ENCODE results near the gene MDGA2.

Gene MDGA2

GRCh38 chr14:46840944-46841720 lies 834.3 kb downstream of the MDGA2 start:
- FAIRE-seq, result no peak

DNA sequence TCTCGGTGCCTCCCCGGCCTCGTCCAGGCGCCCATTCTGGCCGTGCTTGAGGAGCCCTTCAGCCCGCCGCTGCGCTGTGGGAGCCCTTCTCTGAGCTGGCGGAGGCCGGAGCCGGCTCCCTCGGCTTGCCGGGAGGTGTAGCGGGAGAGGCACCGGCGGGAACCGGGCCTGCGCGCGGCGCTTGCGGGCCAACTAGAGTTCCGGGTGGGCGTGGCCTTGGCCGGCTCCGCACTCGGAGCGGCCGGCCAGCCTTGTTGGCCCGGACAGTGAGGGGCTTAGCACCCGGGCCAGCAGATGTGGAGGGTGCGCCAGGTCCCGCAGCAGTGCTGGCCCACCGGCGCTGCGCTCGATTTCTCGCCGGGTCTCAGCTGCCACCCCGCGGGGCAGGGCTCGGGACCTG lies 855.1 kb downstream of the MDGA2 start:
- no peak for FAIRE-seq

GRCh38 chr14:46819117-46819516 lies 856.3 kb downstream of the MDGA2 start:
- no peak for FAIRE-seq

- no peak for FAIRE-seq
These were observed 857.3 kb downstream of the MDGA2 start for GRCh38 chr14:46818147-46818546.

- FAIRE-seq, result no peak
These were observed 882.3 kb downstream of the MDGA2 start for GRCh38 chr14:46793144-46793543.
